22Rv1 (cell line): ENCODE measurements around the gene OR2K2.
"Not testable (repeated sequence)": the region's sequence is repeated elsewhere in the genome, so short reads cannot be mapped to it uniquely, and the experiment has no call there.

Source experiments
- ZFX ChIP-seq: fragments of 450-650 bp; IDR thresholded peaks from 2 replicates; pipeline ENCODE4 v1.6.1; 2017; ENCODE audit warnings: antibody characterized with exemption, borderline replicate concordance
- TF ChIP-seq, protein P1 (sequence below): fragments of 450-650 bp; IDR thresholded peaks from 2 replicates; pipeline ENCODE4 v1.5.1; 2017; ENCODE audit warnings: mild to moderate bottlenecking

DNA sequence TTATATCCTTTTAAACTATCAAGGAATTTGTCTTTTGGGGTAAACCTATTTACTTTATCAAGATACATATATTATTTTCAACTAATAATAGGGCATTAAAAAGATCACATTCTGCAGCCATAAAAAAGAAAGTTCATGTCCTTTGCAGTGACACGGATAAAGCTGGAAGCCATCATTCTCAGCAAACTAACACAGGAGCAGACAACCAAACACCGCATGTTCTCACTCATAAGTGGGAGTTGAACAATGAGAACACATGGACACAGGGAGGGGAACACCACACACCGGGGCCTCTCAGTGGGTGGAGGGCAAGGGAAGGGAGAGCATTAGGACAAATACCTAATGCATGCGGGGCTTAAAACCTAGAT lies 30.4 kb downstream of the OR2K2 start:
- TF ChIP-seq, protein P1, sequence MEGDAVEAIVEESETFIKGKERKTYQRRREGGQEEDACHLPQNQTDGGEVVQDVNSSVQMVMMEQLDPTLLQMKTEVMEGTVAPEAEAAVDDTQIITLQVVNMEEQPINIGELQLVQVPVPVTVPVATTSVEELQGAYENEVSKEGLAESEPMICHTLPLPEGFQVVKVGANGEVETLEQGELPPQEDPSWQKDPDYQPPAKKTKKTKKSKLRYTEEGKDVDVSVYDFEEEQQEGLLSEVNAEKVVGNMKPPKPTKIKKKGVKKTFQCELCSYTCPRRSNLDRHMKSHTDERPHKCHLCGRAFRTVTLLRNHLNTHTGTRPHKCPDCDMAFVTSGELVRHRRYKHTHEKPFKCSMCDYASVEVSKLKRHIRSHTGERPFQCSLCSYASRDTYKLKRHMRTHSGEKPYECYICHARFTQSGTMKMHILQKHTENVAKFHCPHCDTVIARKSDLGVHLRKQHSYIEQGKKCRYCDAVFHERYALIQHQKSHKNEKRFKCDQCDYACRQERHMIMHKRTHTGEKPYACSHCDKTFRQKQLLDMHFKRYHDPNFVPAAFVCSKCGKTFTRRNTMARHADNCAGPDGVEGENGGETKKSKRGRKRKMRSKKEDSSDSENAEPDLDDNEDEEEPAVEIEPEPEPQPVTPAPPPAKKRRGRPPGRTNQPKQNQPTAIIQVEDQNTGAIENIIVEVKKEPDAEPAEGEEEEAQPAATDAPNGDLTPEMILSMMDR = peak; percentile 37
- not testable (repeated sequence) for TF ChIP-seq ZFX
